Right lobe of liver (tissue), 6 donors: ENCODE data around the gene SAMD4A. TPM values are rescaled to one million over a fixed set of nuclear protein-coding genes. Genes with fewer than 3 reads are reported as not detected.

Experiments used
- ATAC-seq, 4 donors: fragments of 200-7000 bp; cut with Tn5 transposase; one replicate each; pipeline ENCODE4 v1.9.1; 2020; ENCODE audit warnings: mild to moderate bottlenecking in 4 of 4, moderate library complexity in 4 of 4
- DNase-seq, 3 donors: peaks; one replicate each; pipeline ENCODE4 v3.0.0-alpha.2; 2020
- H3K27ac ChIP-seq, 3 donors: fragments of 200-600 bp; one replicate each; pipeline ENCODE4 v1.8.0; 2022
- H3K27me3 ChIP-seq, 2 donors: fragments of 200-600 bp; one replicate each; pipeline ENCODE4 v1.8.0; 2022
- H3K36me3 ChIP-seq, 4 donors: fragments of 200-600 bp; sonication (generic) in 1 of 4; one replicate each; pipeline versions ENCODE4 v1.5.1 to v1.8.0; 2017 to 2022; ENCODE audit warnings: control low read depth in 1 of 4
- H3K4me1 ChIP-seq, 4 donors: fragments of 200-600 bp; sonication (generic) in 1 of 4; one replicate each; pipeline versions ENCODE4 v1.5.1 to v1.8.0; 2017 to 2022; ENCODE audit warnings: control low read depth in 1 of 4
- H3K4me3 ChIP-seq, 3 donors: fragments of 200-600 bp; one replicate each; pipeline ENCODE4 v1.8.0; 2022
- H3K9me3 ChIP-seq, 4 donors: fragments of 200-600 bp; sonication (generic) in 1 of 4; one replicate each; pipeline versions ENCODE4 v1.5.1 to v1.8.0; 2017 to 2022; ENCODE audit warnings: control low read depth in 1 of 4
- CTCF ChIP-seq, 4 donors: fragments of 200-600 bp in 3 of 4; fragments of 450-650 bp in 1 of 4; IDR thresholded peaks; one replicate each; pipeline versions ENCODE4 v1.5.1 to v1.8.0; 2016 to 2022; ENCODE audit warnings: antibody characterized with exemption in 4 of 4, mild to moderate bottlenecking in 2 of 4
- POLR2A ChIP-seq: fragments of 450-650 bp; IDR thresholded peaks from one replicate; pipeline ENCODE4 v1.6.1; 2017; ENCODE audit warnings: antibody characterized with exemption, mild to moderate bottlenecking
- WGBS: methylation state at CpG from one replicate; pipeline ENCODE4 v1.1.6; 2018; ENCODE audit warnings: low coverage, low lambda C conversion rate; ENCODE audit not compliant: insufficient coverage; ENCODE audit errors: missing lambda C conversion rate; 5-methylcytosine and 5-hydroxymethylcytosine counted together
- intact Hi-C, 2 donors: fragments of 100-400 bp; cut with DNase I; formaldehyde crosslinking; loops; one replicate each; pipeline versions ENCODE4 v1.11.2 to v1.14.1; 2022
- total RNA-seq, 6 experiments: library from RNA; depleted of rRNA in 2 of 6; stranded (reverse); fragments of >200 nt in 2 of 6; fragmentation: NEBNext Ultra II Directional in 3 of 6; extraction: Animal tissue kit (Norgen Biotek cat#: 25700) in 3 of 6; gene quantifications; one replicate each; pipeline versions ENCODE4 v1.1.0 to v1.2.4, GENCODE V29; 2016 to 2023
- donor health status: DM: no; HTN: yes; CAD: no.
- donor health status: DM: no; HTN: no; CAD: no.
- donor health status: DM: no; HTN: no; CAD: no.
- donor health status: DM: no; HTN: yes; CAD: no.
- donor health status: DM: no; HTN: yes; CAD: no.

SAMD4A gene
- total RNA-seq, 6 experiments from 2014 or later = 16.7 to 31.9 (median 21.1) TPM

DNA sequence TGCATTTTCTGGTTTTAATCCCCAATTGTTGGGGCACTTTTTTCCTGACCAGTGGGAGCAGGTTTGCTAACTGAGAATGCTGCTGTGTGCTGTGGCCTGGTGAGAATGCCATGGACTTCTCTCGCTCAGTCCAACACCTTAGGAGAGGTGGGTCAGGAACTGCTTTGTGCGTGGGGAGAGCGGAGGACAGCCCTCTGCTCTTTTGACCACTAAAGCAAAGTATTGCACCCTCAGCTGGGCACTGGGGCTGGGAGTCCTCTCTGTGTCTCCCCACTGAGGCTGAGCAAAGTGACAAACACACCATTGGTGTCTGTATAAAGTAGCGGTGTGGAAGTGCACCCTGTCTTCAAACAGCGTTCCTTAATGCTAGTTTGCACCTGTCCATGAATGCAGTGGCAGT is 136.2 kb downstream of the SAMD4A start:
- ATAC-seq (peak; percentile 17 to 56 (median 50)), DNase-seq (peak in 1 of 3 donors; percentile 56)
- Histone ChIP-seq H3K4me1 (peaks cover 0 to 50% (median 9%) of the 10 kb centered on the region in 4 donors), H3K4me3 (peak overlapping the region; percentile 11 to 60 (median 45)), H3K27ac (peak overlapping the region; percentile 62 to 83 (median 66)), H3K36me3 (no peaks in the 10 kb centered on the region), H3K9me3 (no peaks in the 10 kb centered on the region), H3K27me3 (no peaks in the 10 kb centered on the region)
- TF ChIP-seq CTCF (IDR thresholded peaks at IDR 0.05) (no peak), POLR2A (no peak)
- intact Hi-C loops = no loop called here
- WGBS = 43% methylated on average over 5 of the region's 5 CpGs

GRCh38 chr14:54703724-54704123 is 136.8 kb downstream of the SAMD4A start:
- intact Hi-C loops = no loop called here
- peak in 1 of 4 donors; percentile 2 for ATAC-seq
- TF ChIP-seq CTCF (IDR thresholded peaks at IDR 0.05) (no peak), POLR2A (no peak)
- Histone ChIP-seq H3K4me1 (peaks cover 0 to 51% (median 12%) of the 10 kb centered on the region in 4 donors), H3K36me3 (no peaks in the 10 kb centered on the region), H3K27me3 (no peaks in the 10 kb centered on the region), H3K9me3 (no peaks in the 10 kb centered on the region), H3K27ac (peak overlapping the region in 1 of 3 donors; percentile 62), H3K4me3 (peak overlapping the region in 2 of 3 donors; percentile 45 to 60)
- 46% methylated on average over 2 of the region's 2 CpGs for WGBS
- no peak for DNase-seq

GRCh38 chr14:54704768-54705167 is 137.8 kb downstream of the SAMD4A start:
- TF ChIP-seq CTCF (IDR thresholded peaks at IDR 0.05) (no peak), POLR2A (no peak)
- Histone ChIP-seq H3K27me3 (no peaks in the 10 kb centered on the region), H3K36me3 (no peaks in the 10 kb centered on the region), H3K4me3 (peak overlapping the region in 1 of 3 donors; percentile 60), H3K4me1 (peaks cover 0 to 61% (median 17%) of the 10 kb centered on the region in 4 donors), H3K27ac (peak overlapping the region in 2 of 3 donors; percentile 39 to 62), H3K9me3 (no peaks in the 10 kb centered on the region)
- DNase-seq = peak in 2 of 3 donors; percentile 63 to 83
- ATAC-seq = peak; percentile 23 to 63 (median 50)
- intact Hi-C loops = no loop called here
- WGBS = 27% methylated on average over 2 of the region's 2 CpGs

DNA sequence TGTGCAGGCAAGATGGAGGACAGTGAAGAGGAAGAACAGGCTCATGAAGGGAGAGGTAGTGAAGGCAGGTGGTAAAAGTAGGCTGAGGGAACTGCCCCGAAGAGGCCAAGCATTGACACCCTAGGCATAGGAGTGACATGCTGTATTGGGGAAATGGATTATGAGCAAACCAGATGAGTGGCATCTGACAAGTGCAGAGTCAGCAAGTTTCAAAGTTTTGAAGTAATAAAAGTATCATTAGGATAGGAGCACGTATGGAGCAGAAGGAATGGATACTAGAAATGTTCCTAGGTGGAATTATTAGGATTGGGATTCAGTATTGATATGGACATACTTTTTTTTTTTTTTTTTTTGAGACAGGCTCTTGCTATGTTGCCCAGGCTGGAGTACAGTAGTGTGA is 139.8 kb downstream of the SAMD4A start:
- no peak overlapping the region for H3K4me3 ChIP-seq
- ATAC-seq (no peak), DNase-seq (no peak)
- WGBS = 60% methylated on average over 1 of the region's 2 CpGs
- intact Hi-C loops = no loop called here
- TF ChIP-seq POLR2A = no peak
- TF ChIP-seq CTCF (IDR thresholded peaks at IDR 0.05) = no peak
- H3K4me1 ChIP-seq = peaks cover 0 to 70% (median 19%) of the 10 kb centered on the region in 4 donors
- no peak overlapping the region for H3K27ac ChIP-seq
- no peaks in the 10 kb centered on the region for H3K9me3 ChIP-seq
- H3K27me3 ChIP-seq = no peaks in the 10 kb centered on the region
- H3K36me3 ChIP-seq = no peaks in the 10 kb centered on the region
